ENCODE measurements around the gene EFL1. TPM values are rescaled to one million over a fixed set of nuclear protein-coding genes. Genes with fewer than 3 reads are reported as not detected.

The EFL1 gene
- total and polyA plus RNA-seq, 2 of the 8 experiments (the other 6 are each of a cell fraction or from before 2014, with no cell fraction given), result 10.8 to 31.5 TPM

DNA sequence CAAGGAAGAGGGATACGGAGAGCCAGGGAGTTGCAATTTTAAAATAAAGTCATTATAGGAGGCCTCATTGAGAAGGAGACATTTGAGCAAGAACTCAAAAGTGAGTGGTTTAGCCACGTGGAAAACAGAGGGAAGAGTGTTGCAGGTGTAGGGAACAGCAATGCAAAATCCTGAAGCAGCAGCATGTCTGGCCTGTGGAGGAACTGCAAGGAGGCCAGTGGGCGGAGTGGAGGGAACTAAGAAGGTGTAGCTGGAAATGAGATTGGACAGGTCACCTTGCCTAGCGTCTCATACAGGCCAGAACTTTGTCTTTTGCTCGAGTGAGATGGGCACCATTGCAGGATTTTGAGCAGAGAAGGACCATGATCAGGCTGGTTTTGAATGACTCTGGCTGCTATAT lies 35.0 kb upstream of the EFL1 start (continued):
- TF ChIP-seq, protein P1, sequence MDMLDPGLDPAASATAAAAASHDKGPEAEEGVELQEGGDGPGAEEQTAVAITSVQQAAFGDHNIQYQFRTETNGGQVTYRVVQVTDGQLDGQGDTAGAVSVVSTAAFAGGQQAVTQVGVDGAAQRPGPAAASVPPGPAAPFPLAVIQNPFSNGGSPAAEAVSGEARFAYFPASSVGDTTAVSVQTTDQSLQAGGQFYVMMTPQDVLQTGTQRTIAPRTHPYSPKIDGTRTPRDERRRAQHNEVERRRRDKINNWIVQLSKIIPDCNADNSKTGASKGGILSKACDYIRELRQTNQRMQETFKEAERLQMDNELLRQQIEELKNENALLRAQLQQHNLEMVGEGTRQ (IDR thresholded peaks at IDR 0.05; ENCODE audit: low read length), result no peak
- TF ChIP-seq CEBPB (IDR thresholded peaks at IDR 0.05; ENCODE audit: low read depth, low read length) (no peak), CBX8 (IDR thresholded peaks at IDR 0.05; ENCODE audit: borderline replicate concordance, low read depth, low read length) (no peak), TCF12 (IDR thresholded peaks at IDR 0.05; ENCODE audit: low read depth, low read length) (no peak), TEAD4 (IDR thresholded peaks at IDR 0.05; ENCODE audit: low read depth, low read length) (no peak), MAFK (IDR thresholded peaks at IDR 0.05; ENCODE audit: low read depth, low read length) (no peak), GTF2F1 (IDR thresholded peaks at IDR 0.05; ENCODE audit: borderline replicate concordance, low read depth, low read length) (no peak), ZNF274 (IDR thresholded peaks at IDR 0.05; ENCODE audit: borderline replicate concordance, extremely low read depth, low read length) (no peak)
